ENCODE results near the gene OTOGL.
"Not testable (repeated sequence)": the region's sequence is repeated elsewhere in the genome, so short reads cannot be mapped to it uniquely, and the experiment has no call there.

Gene OTOGL

GRCh38 chr12:80099259-80099658 lies at the start of gene OTOGL:
Gene OTOGL, plus strand, starts transcription at chr12:80099537. Its CDS starts 109,895 bp downstream, at chr12:80209432.
- no peak for DNase-seq (ENCODE audit: low spot score)

GRCh38 chr12:80050236-80050635 lies 49.1 kb upstream of the OTOGL start:
- DNase-seq (ENCODE audit: low spot score) = no peak

- DNase-seq (ENCODE audit: low spot score) = no peak
Observed at GRCh38 chr12:80053051-80053790, 46.1 kb upstream of the OTOGL start.

- DNase-seq (ENCODE audit: low spot score) = no peak
Observed at GRCh38 chr12:80056232-80056631, 43.1 kb upstream of the OTOGL start.

- no peak for DNase-seq (ENCODE audit: low spot score)
Observed at GRCh38 chr12:80056845-80057244, 42.5 kb upstream of the OTOGL start.

GRCh38 chr12:80058586-80058985 lies 40.8 kb upstream of the OTOGL start:
- DNase-seq (ENCODE audit: low spot score) = no peak

- no peak for DNase-seq (ENCODE audit: low spot score)
Observed at GRCh38 chr12:80059102-80059501, 40.2 kb upstream of the OTOGL start.

- no peak for DNase-seq (ENCODE audit: low spot score)
Observed at GRCh38 chr12:80059875-80060274, 39.5 kb upstream of the OTOGL start.

- DNase-seq (ENCODE audit: low spot score) = no peak
Observed at GRCh38 chr12:80064269-80064668, 35.1 kb upstream of the OTOGL start.

GRCh38 chr12:80064951-80065350 lies 34.4 kb upstream of the OTOGL start:
- no peak for DNase-seq (ENCODE audit: low spot score)

- DNase-seq (ENCODE audit: low spot score) = no peak
Observed at GRCh38 chr12:80068173-80068572, 31.2 kb upstream of the OTOGL start.

- DNase-seq (ENCODE audit: low spot score) = not testable (repeated sequence)
Observed at GRCh38 chr12:80083892-80084614, 15.3 kb upstream of the OTOGL start.

- no peak for DNase-seq (ENCODE audit: low spot score)
Observed at GRCh38 chr12:80086025-80086424, 13.3 kb upstream of the OTOGL start.

- no peak for DNase-seq (ENCODE audit: low spot score)
Observed at GRCh38 chr12:80087486-80088213, 11.7 kb upstream of the OTOGL start.

- DNase-seq (ENCODE audit: low spot score) = no peak
Observed at GRCh38 chr12:80100591-80100990, 1.3 kb downstream of the OTOGL start.

- no peak for DNase-seq (ENCODE audit: low spot score)
Observed at GRCh38 chr12:80101126-80101525, 1.8 kb downstream of the OTOGL start.

GRCh38 chr12:80107221-80107620 lies 7.9 kb downstream of the OTOGL start:
- no peak for DNase-seq (ENCODE audit: low spot score)

GRCh38 chr12:80116735-80117134 lies 17.4 kb downstream of the OTOGL start:
- DNase-seq (ENCODE audit: low spot score) = no peak

GRCh38 chr12:80118565-80119324 lies 19.4 kb downstream of the OTOGL start:
- DNase-seq (ENCODE audit: low spot score) = no peak

GRCh38 chr12:80120994-80121393 lies 21.7 kb downstream of the OTOGL start:
- no peak for DNase-seq (ENCODE audit: low spot score)

GRCh38 chr12:80121661-80122060 lies 22.3 kb downstream of the OTOGL start:
- DNase-seq (ENCODE audit: low spot score) = no peak

- no peak for DNase-seq (ENCODE audit: low spot score)
Observed at GRCh38 chr12:80129895-80130530, 30.7 kb downstream of the OTOGL start.

All from D341Med (cell line).